Measurements from ENCODE around the gene PRKN.
"Not testable (repeated sequence)": the region's sequence is repeated elsewhere in the genome, so short reads cannot be mapped to it uniquely, and the experiment has no call there.

Gene PRKN

DNA sequence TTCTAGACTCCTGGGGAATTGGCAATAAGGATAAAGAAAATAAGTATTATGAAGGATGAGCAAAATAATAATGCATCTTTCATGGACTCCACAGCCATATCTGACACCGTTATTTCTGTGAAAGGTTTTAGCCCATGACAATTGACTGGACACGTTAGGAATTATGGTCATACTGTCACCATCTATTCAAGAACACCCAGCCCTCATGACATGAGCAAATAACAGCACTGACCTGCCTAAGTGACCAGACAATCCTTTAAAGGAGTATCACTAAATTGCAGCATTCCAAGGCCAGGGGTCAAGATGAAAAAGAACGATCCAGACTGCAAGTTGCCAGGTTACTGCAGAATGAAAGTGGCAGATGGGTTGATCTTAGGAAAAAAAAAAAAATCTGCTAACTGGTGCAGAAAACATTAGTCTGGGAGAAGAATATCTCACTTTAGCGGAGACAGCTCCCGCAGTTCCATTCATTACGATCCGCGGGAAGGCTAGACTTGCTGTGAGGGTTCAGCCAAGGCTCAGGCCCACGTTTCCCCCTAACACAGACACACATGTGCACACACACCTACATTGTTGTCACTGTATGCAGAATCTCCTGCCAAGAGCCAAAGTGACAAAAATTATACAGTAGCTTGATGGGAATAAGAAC lies 1216.0 kb downstream of the PRKN start:
- Histone ChIP-seq H3K4me1 (ENCODE audit: control insufficient read depth in 1 of 2, insufficient read depth in 2 of 2, low read length in 2 of 2) (no peaks in the 10 kb centered on the region), H3K4me3 (ENCODE audit: low read depth in 1 of 2, low read length in 2 of 2) (no peak overlapping the region), H3K36me3 (ENCODE audit: control insufficient read depth in 1 of 2, insufficient read depth in 2 of 2, low read length in 2 of 2) (no peaks in the 10 kb centered on the region), H3K9me3 (ENCODE audit: control insufficient read depth in 1 of 2, low read length in 2 of 2) (no peaks in the 10 kb centered on the region), H3K27ac (ENCODE audit: low read length) (no peak overlapping the region), H3K27me3 (ENCODE audit: low read depth, low read length) (no peaks in the 10 kb centered on the region)

DNA sequence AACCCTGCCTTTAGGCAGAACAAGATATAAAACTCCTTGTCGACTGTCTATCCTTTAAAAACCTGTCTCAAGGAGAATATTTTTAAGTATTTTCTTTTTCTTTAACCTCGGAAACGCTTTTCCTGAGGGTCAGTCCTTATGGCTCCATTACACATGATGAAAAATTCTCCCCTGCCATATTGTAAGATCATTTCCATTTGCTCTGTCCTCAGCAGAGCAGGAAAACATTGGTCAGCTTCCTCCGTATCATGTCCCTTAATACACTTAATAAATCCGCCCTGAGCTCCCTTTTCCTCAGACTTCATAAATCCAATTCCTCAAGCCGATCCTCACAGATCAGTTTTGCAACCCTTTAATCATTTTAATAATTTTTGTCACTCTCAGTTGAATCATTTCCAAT lies 1219.2 kb downstream of the PRKN start:
- Histone ChIP-seq H3K9me3 (ENCODE audit: control insufficient read depth in 1 of 2, low read length in 2 of 2) (no peaks in the 10 kb centered on the region), H3K4me1 (ENCODE audit: control insufficient read depth in 1 of 2, insufficient read depth in 2 of 2, low read length in 2 of 2) (no peaks in the 10 kb centered on the region), H3K27ac (ENCODE audit: low read length) (no peak overlapping the region), H3K4me3 (ENCODE audit: low read depth in 1 of 2, low read length in 2 of 2) (no peak overlapping the region), H3K27me3 (ENCODE audit: low read depth, low read length) (no peaks in the 10 kb centered on the region), H3K36me3 (ENCODE audit: control insufficient read depth in 1 of 2, insufficient read depth in 2 of 2, low read length in 2 of 2) (no peaks in the 10 kb centered on the region)

DNA sequence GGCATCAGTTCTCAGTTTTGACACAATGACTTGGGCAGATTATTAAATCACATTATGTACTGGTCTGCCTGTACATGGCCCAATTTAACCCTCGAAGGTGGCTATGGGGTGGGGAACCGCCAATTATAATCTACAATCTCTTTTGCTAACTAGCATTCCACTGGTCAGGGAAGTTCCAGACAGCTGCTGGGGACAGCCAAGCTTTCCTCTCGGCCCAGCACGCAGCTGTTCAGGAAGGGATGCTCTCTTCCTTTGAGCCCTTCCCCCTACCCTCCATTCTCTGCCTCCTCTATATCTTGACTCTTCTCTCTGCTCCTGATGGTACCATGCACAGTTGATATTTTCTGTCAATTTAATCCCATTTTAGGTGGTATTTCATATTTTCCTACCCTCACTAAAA lies 1220.2 kb downstream of the PRKN start:
- H3K27ac ChIP-seq (ENCODE audit: low read length) = no peak overlapping the region
- no peaks in the 10 kb centered on the region for H3K9me3 ChIP-seq (ENCODE audit: control insufficient read depth in 1 of 2, low read length in 2 of 2)
- H3K36me3 ChIP-seq (ENCODE audit: control insufficient read depth in 1 of 2, insufficient read depth in 2 of 2, low read length in 2 of 2) = no peaks in the 10 kb centered on the region
- no peaks in the 10 kb centered on the region for H3K4me1 ChIP-seq (ENCODE audit: control insufficient read depth in 1 of 2, insufficient read depth in 2 of 2, low read length in 2 of 2)
- H3K27me3 ChIP-seq (ENCODE audit: low read depth, low read length) = no peaks in the 10 kb centered on the region
- no peak overlapping the region for H3K4me3 ChIP-seq (ENCODE audit: low read depth in 1 of 2, low read length in 2 of 2)

DNA sequence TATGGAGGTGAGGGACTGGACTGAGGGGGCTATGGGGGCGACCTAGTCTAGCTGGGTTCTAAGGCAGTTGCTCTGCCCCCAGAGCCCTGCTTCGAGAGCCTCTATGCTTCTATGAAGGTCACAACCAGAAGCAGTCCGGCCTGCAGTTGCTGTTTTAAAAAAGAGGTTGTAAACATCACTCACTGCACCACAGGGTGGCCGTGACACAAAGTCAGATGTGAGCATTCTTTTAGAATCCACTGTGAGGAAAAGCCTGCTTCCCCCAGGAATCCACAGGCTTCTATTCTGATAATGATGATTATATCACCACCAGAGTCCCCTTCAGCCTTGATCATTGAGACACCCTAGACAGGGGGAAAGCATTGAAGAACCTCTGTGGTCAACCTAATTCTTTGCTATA lies 1224.0 kb downstream of the PRKN start:
- Histone ChIP-seq H3K27me3 (ENCODE audit: low read depth, low read length) (no peaks in the 10 kb centered on the region), H3K9me3 (ENCODE audit: control insufficient read depth in 1 of 2, low read length in 2 of 2) (no peaks in the 10 kb centered on the region), H3K4me1 (ENCODE audit: control insufficient read depth in 1 of 2, insufficient read depth in 2 of 2, low read length in 2 of 2) (no peaks in the 10 kb centered on the region), H3K4me3 (ENCODE audit: low read depth in 1 of 2, low read length in 2 of 2) (no peak overlapping the region), H3K27ac (ENCODE audit: low read length) (no peak overlapping the region), H3K36me3 (ENCODE audit: control insufficient read depth in 1 of 2, insufficient read depth in 2 of 2, low read length in 2 of 2) (no peaks in the 10 kb centered on the region)

DNA sequence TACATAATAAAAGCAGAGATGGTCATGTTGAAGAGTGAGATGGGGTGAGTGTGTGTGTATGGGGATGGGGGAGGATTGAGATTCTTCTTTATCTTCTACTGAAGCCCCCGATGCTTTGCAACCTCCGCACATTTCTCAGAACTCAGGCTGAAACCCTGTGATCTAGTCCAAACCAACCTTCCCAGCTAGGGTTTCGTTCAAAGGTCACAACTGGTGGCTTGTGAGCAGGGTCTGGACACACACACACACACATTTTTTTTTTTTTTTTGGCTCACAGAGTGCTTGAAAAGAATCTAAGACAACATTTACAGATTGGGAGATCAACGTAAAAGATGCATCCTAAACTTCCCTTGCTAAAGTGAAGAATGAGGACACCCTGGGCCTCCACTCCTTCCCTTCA lies 1228.7 kb downstream of the PRKN start:
- no peak overlapping the region for H3K27ac ChIP-seq (ENCODE audit: low read length)
- no peaks in the 10 kb centered on the region for H3K27me3 ChIP-seq (ENCODE audit: low read depth, low read length)
- peaks cover 0 to 4% of the 10 kb centered on the region in 2 donors for H3K9me3 ChIP-seq (ENCODE audit: control insufficient read depth in 1 of 2, low read length in 2 of 2)
- H3K4me1 ChIP-seq (ENCODE audit: control insufficient read depth in 1 of 2, insufficient read depth in 2 of 2, low read length in 2 of 2) = no peaks in the 10 kb centered on the region
- no peaks in the 10 kb centered on the region for H3K36me3 ChIP-seq (ENCODE audit: control insufficient read depth in 1 of 2, insufficient read depth in 2 of 2, low read length in 2 of 2)
- no peak overlapping the region for H3K4me3 ChIP-seq (ENCODE audit: low read depth in 1 of 2, low read length in 2 of 2)

DNA sequence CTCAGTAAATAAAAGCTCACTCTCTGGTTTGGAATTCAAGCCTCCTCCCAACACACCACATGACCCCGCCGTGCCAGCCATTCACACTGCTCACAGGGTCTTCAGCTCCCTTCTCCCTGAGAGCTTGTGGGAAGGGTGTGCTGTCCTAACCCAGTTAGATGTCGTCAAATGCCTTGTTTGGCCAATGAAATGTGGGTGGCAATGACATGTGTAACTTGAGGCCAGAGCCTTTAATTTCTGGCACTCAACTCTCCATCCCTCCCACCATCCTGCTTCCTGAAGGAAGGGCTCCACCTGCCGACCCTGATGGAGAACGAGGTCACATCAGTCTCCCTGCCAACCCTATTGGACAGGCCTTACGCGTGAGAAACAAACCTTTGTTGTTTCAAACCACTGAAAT lies 1229.2 kb downstream of the PRKN start:
- H3K4me1 ChIP-seq (ENCODE audit: control insufficient read depth in 1 of 2, insufficient read depth in 2 of 2, low read length in 2 of 2) = no peaks in the 10 kb centered on the region
- H3K4me3 ChIP-seq (ENCODE audit: low read depth in 1 of 2, low read length in 2 of 2) = no peak overlapping the region
- peaks cover 0 to 4% of the 10 kb centered on the region in 2 donors for H3K9me3 ChIP-seq (ENCODE audit: control insufficient read depth in 1 of 2, low read length in 2 of 2)
- H3K27me3 ChIP-seq (ENCODE audit: low read depth, low read length) = no peaks in the 10 kb centered on the region
- no peak overlapping the region for H3K27ac ChIP-seq (ENCODE audit: low read length)
- H3K36me3 ChIP-seq (ENCODE audit: control insufficient read depth in 1 of 2, insufficient read depth in 2 of 2, low read length in 2 of 2) = no peaks in the 10 kb centered on the region

DNA sequence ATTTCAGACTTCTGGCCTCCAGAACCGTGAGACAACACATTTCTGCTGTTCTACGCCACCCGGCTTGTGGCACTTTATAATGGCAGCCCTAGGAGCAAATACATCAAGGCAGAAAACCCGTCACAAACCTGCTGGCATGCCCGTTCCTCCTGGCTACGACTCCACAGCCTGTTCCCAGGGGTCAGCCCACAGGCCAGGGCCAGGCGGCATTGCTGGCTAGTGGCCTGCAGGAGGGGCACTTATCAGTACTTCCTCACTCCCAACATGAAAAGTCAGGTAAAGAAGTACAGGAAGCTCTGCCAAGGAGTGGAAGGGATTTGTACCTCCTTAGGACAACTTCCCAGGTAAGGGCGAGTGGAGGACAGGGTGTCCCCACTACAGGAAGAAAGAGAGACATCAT lies 1230.6 kb downstream of the PRKN start:
- H3K27me3 ChIP-seq (ENCODE audit: low read depth, low read length) = no peaks in the 10 kb centered on the region
- no peak overlapping the region for H3K27ac ChIP-seq (ENCODE audit: low read length)
- no peaks in the 10 kb centered on the region for H3K4me1 ChIP-seq (ENCODE audit: control insufficient read depth in 1 of 2, insufficient read depth in 2 of 2, low read length in 2 of 2)
- H3K36me3 ChIP-seq (ENCODE audit: control insufficient read depth in 1 of 2, insufficient read depth in 2 of 2, low read length in 2 of 2) = no peaks in the 10 kb centered on the region
- H3K9me3 ChIP-seq (ENCODE audit: control insufficient read depth in 1 of 2, low read length in 2 of 2) = peaks cover 0 to 4% of the 10 kb centered on the region in 2 donors
- no peak overlapping the region for H3K4me3 ChIP-seq (ENCODE audit: low read depth in 1 of 2, low read length in 2 of 2)

DNA sequence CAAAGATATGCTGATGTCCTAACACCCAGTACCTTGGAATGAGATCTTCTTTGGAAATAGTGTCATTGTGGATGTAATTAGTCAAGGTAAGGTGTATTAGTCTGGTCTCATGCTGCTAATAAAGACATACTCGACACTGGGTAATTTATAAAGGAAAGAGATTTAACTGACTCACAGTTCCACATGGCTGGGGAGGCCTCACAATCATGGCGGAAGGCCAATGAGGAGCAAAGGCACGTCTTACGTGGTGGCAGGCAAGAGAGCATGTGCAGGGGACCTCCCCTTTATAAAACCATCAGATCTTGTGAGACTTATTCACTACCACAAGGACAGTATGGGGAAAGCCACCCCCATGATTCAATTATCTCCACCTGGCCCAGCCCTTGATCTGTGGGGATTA lies 1231.3 kb downstream of the PRKN start:
- H3K4me1 ChIP-seq (ENCODE audit: control insufficient read depth in 1 of 2, insufficient read depth in 2 of 2, low read length in 2 of 2); H3K27me3 ChIP-seq (ENCODE audit: low read depth, low read length); H3K4me3 ChIP-seq (ENCODE audit: low read depth in 1 of 2, low read length in 2 of 2); H3K27ac ChIP-seq (ENCODE audit: low read length); H3K9me3 ChIP-seq (ENCODE audit: control insufficient read depth in 1 of 2, low read length in 2 of 2); H3K36me3 ChIP-seq (ENCODE audit: control insufficient read depth in 1 of 2, insufficient read depth in 2 of 2, low read length in 2 of 2): not testable (repeated sequence)

DNA sequence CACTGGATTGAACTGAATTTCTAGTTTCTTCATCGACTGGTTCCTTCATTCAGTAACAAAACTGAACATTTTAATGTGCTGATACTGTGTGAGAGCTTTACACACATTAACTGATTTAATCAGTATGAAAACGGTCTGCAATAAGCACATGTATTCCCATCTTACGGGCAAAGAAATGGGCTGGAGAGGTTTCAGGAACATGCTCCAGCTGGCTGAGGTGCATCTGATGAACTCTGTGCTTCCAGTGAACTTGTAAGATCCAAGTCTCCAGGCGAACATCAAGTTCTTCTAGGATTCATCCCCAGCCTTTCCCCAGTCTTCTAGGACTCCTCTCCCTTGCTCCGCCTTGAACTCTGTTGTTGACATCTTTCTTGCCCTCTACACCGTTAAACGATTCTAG lies 1233.0 kb downstream of the PRKN start:
- Histone ChIP-seq H3K9me3 (ENCODE audit: control insufficient read depth in 1 of 2, low read length in 2 of 2) (peaks cover 0 to 4% of the 10 kb centered on the region in 2 donors), H3K27me3 (ENCODE audit: low read depth, low read length) (no peaks in the 10 kb centered on the region), H3K27ac (ENCODE audit: low read length) (no peak overlapping the region), H3K4me1 (ENCODE audit: control insufficient read depth in 1 of 2, insufficient read depth in 2 of 2, low read length in 2 of 2) (no peaks in the 10 kb centered on the region), H3K36me3 (ENCODE audit: control insufficient read depth in 1 of 2, insufficient read depth in 2 of 2, low read length in 2 of 2) (no peaks in the 10 kb centered on the region), H3K4me3 (ENCODE audit: low read depth in 1 of 2, low read length in 2 of 2) (no peak overlapping the region)

DNA sequence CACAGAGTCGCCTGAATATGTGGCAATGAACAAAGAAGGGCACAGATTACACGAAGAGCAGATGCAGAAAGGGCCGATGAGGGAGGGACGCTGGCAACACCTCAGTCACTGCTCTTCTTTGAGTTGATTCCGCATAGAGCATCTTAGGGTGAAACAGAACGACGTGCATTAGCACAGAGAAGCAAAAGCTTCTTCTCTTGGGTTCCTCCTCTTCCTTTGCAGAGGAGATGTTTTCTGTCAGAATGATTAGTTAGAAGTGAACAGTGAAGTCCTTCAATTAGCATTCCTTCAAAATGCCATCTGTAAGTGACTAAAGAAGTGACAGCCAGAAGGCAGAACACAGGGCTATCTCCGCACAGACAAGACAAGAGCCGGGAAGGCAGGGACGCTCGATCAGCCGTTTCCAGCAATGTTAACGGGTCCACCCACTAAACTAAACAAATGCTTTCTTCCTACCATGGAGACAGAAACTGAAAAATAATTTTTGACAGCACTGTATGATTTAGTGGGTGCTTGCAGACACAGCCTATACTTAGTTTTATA lies 1233.9 kb downstream of the PRKN start:
- Histone ChIP-seq H3K36me3 (ENCODE audit: control insufficient read depth in 1 of 2, insufficient read depth in 2 of 2, low read length in 2 of 2) (no peaks in the 10 kb centered on the region), H3K27me3 (ENCODE audit: low read depth, low read length) (no peaks in the 10 kb centered on the region), H3K4me1 (ENCODE audit: control insufficient read depth in 1 of 2, insufficient read depth in 2 of 2, low read length in 2 of 2) (no peaks in the 10 kb centered on the region), H3K9me3 (ENCODE audit: control insufficient read depth in 1 of 2, low read length in 2 of 2) (peaks cover 0 to 4% of the 10 kb centered on the region in 2 donors), H3K4me3 (ENCODE audit: low read depth in 1 of 2, low read length in 2 of 2) (no peak overlapping the region), H3K27ac (ENCODE audit: low read length) (no peak overlapping the region)

DNA sequence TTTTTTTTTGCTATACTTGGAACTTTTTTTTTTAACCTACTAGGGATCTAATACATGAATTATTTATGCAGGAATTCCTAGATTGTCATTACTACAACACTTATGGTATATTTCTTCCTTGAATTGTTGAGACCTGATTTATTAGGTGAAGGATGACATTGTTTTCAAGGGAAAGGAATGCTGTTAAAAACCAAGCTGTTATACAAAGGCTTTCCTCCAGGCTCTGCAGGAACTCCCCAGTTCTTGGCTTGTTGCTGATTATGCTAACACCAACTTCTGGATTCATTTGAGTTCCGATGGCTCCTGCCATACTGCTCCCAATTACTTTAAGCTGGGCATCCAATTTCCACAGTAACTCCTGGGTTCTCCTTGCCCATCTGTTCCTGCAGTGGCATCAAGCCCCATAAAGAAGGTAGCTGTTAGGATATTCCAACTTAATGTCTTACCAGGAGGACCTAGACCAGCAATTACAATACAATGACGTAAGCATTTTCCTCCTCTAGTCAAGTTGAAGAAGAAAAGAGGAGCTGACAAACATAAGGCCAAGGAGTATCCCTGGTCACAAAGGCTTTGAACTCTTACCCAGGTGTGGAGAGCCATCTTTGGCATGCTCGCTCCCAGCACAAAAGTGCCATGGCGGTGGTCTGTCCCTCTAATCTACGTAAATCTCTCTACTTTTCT lies 1237.8 kb downstream of the PRKN start:
- H3K4me1 ChIP-seq (ENCODE audit: control insufficient read depth in 1 of 2, insufficient read depth in 2 of 2, low read length in 2 of 2) = no peaks in the 10 kb centered on the region
- no peaks in the 10 kb centered on the region for H3K27me3 ChIP-seq (ENCODE audit: low read depth, low read length)

DNA sequence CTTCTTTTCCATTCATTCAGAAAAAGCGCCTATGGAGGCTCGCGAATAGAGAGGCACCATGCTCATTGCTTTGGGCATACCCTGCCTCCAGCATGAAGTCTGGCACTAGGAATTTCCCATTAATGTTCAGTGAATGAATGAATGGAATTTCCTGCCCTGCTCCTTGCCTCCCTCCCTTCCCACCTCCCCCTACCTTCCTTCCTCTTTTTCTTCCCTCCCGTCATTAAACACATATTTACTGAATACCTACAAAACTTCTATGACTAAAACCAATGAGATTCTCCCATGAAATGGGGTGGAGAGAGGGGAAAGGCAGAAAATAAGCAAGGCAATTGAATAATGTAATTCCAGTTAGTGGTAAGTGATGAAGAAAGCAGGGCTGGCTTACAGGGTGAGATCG lies 1239.9 kb downstream of the PRKN start:
- no peak overlapping the region for H3K27ac ChIP-seq (ENCODE audit: low read length)
- H3K4me3 ChIP-seq (ENCODE audit: low read depth in 1 of 2, low read length in 2 of 2) = no peak overlapping the region
- H3K4me1 ChIP-seq (ENCODE audit: control insufficient read depth in 1 of 2, insufficient read depth in 2 of 2, low read length in 2 of 2) = no peaks in the 10 kb centered on the region

More for the DNA sequence above, 1237.8 kb downstream of the PRKN start:
- H3K36me3 ChIP-seq (ENCODE audit: control insufficient read depth in 1 of 2, insufficient read depth in 2 of 2, low read length in 2 of 2) = no peaks in the 10 kb centered on the region
- H3K4me3 ChIP-seq (ENCODE audit: low read depth in 1 of 2, low read length in 2 of 2) = no peak overlapping the region
- no peak overlapping the region for H3K27ac ChIP-seq (ENCODE audit: low read length)
- H3K9me3 ChIP-seq (ENCODE audit: control insufficient read depth in 1 of 2, low read length in 2 of 2) = no peaks in the 10 kb centered on the region

More for the DNA sequence above, 1239.9 kb downstream of the PRKN start:
- H3K27me3 ChIP-seq (ENCODE audit: low read depth, low read length) = no peaks in the 10 kb centered on the region
- H3K9me3 ChIP-seq (ENCODE audit: control insufficient read depth in 1 of 2, low read length in 2 of 2) = no peaks in the 10 kb centered on the region
- H3K36me3 ChIP-seq (ENCODE audit: control insufficient read depth in 1 of 2, insufficient read depth in 2 of 2, low read length in 2 of 2) = no peaks in the 10 kb centered on the region
